Measurements from ENCODE around the gene TLR5.

- TF ChIP-seq, protein P1, sequence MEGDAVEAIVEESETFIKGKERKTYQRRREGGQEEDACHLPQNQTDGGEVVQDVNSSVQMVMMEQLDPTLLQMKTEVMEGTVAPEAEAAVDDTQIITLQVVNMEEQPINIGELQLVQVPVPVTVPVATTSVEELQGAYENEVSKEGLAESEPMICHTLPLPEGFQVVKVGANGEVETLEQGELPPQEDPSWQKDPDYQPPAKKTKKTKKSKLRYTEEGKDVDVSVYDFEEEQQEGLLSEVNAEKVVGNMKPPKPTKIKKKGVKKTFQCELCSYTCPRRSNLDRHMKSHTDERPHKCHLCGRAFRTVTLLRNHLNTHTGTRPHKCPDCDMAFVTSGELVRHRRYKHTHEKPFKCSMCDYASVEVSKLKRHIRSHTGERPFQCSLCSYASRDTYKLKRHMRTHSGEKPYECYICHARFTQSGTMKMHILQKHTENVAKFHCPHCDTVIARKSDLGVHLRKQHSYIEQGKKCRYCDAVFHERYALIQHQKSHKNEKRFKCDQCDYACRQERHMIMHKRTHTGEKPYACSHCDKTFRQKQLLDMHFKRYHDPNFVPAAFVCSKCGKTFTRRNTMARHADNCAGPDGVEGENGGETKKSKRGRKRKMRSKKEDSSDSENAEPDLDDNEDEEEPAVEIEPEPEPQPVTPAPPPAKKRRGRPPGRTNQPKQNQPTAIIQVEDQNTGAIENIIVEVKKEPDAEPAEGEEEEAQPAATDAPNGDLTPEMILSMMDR (IDR thresholded peaks at IDR 0.05), result no peak
- no peak for TF ChIP-seq POLR2A (IDR thresholded peaks at IDR 0.05)
- TF ChIP-seq POLR2AphosphoS5 (IDR thresholded peaks at IDR 0.05), result no peak
Observed at GRCh38 chr1:223116950-223117349, 26.1 kb downstream of the TLR5 start.

Measured in upper lobe of left lung (tissue), 4 donors.